CD4-positive, alpha-beta T cell treated with Interleukin-10 for 1 hour (primary cell): ENCODE results near the gene CD14.
"Not testable (repeated sequence)": the region's sequence is repeated elsewhere in the genome, so short reads cannot be mapped to it uniquely, and the experiment has no call there.

ENCODE experiments used
- DNase-seq: peaks from one replicate; pipeline ENCODE4 v3.0.0-alpha.2; 2020

CD14 gene

GRCh38 chr5:140634103-140634502, 1.1 kb upstream of the CD14 start:
- no peak for DNase-seq

- DNase-seq = no peak
These were observed 526 bp upstream of the CD14 start for GRCh38 chr5:140633501-140633900.

GRCh38 chr5:140632366-140633020, 482 bp downstream of the CD14 start:
- peak; percentile 58 for DNase-seq

GRCh38 chr5:140631831-140632365, 1.1 kb downstream of the CD14 start:
- DNase-seq = peak; percentile 35

- no peak for DNase-seq
These were observed 1.9 kb downstream of the CD14 start for GRCh38 chr5:140631036-140631417.

- no peak for DNase-seq
These were observed 2.5 kb downstream of the CD14 start for GRCh38 chr5:140630292-140631035.

GRCh38 chr5:140628711-140629110, 4.3 kb downstream of the CD14 start:
- DNase-seq = no peak

GRCh38 chr5:140627972-140628371, 5.0 kb downstream of the CD14 start:
- DNase-seq = no peak

- DNase-seq = not testable (repeated sequence)
These were observed 8.1 kb downstream of the CD14 start for GRCh38 chr5:140624886-140625285.

- not testable (repeated sequence) for DNase-seq
These were observed 9.9 kb downstream of the CD14 start for GRCh38 chr5:140623061-140623460.

- no peak for DNase-seq
These were observed 10.7 kb downstream of the CD14 start for GRCh38 chr5:140622301-140622700.

- no peak for DNase-seq
These were observed 21.9 kb downstream of the CD14 start for GRCh38 chr5:140611020-140611521.

- no peak for DNase-seq
These were observed 23.8 kb downstream of the CD14 start for GRCh38 chr5:140609126-140609525.

GRCh38 chr5:140608722-140609121, 24.3 kb downstream of the CD14 start:
- no peak for DNase-seq

- DNase-seq = no peak
These were observed 25.9 kb downstream of the CD14 start for GRCh38 chr5:140607031-140607430.

- DNase-seq = no peak
These were observed 27.1 kb downstream of the CD14 start for GRCh38 chr5:140605879-140606278.

- DNase-seq = no peak
These were observed 29.2 kb downstream of the CD14 start for GRCh38 chr5:140603734-140604133.

- not testable (repeated sequence) for DNase-seq
These were observed 29.6 kb downstream of the CD14 start for GRCh38 chr5:140603446-140603698.

- no peak for DNase-seq
These were observed 30.8 kb downstream of the CD14 start for GRCh38 chr5:140602147-140602546.

- no peak for DNase-seq
These were observed 32.9 kb downstream of the CD14 start for GRCh38 chr5:140600096-140600495.

- DNase-seq = no peak
These were observed 34.1 kb downstream of the CD14 start for GRCh38 chr5:140598836-140599235.

- DNase-seq = no peak
These were observed 36.6 kb downstream of the CD14 start for GRCh38 chr5:140596321-140596741.

GRCh38 chr5:140595538-140596300, 37.3 kb downstream of the CD14 start:
- peak; percentile 10 for DNase-seq

GRCh38 chr5:140594169-140594568, 38.8 kb downstream of the CD14 start:
- DNase-seq = no peak
